IMR-90 (cell line): Measurements from ENCODE around the gene D2HGDH. TPM values are rescaled to one million over a fixed set of nuclear protein-coding genes. Genes with fewer than 3 reads are reported as not detected.

Experiments used
- ATAC-seq: fragments of 200-7000 bp; cut with Tn5 transposase; 2 replicates; pipeline ENCODE4 v1.9.1; 2020; ENCODE audit warnings: low read depth, mild to moderate bottlenecking, moderate library complexity
- BruUV-seq: library from RNA; stranded (reverse); fragments of 400-500 nt; replicated peaks from 2 replicates; lab custom pipeline; 2021; lab: Mats Ljungman, UMichigan
- CTCF ChIA-PET: fragments of 300-600 bp; formaldehyde crosslinking; extraction: SDS; loops from one replicate; lab custom pipeline; 2021; ENCODE audit warnings: antibody characterized with exemption; lab: Yijun Ruan, JAX
- POLR2A ChIA-PET: fragments of 300-600 bp; sonication (Branson Sonifier 250); formaldehyde crosslinking; loops from one replicate; lab custom pipeline; 2022; ENCODE audit warnings: antibody characterized with exemption; ENCODE audit not compliant: unreplicated experiment; lab: Charles Lee
- DNase-seq: peaks from one replicate; pipeline ENCODE4 v3.0.0; 2013
- H2AFZ ChIP-seq: replicated peaks from 2 replicates; pipeline ENCODE3; 2013; ENCODE audit warnings: low read length, mild to moderate bottlenecking; ENCODE audit not compliant: poor library complexity
- H2AK5ac ChIP-seq: 2 replicates; pipeline ENCODE4 v1.6.1; 2013; ENCODE audit warnings: low read depth, low read length, inconsistent platforms
- H2AK9ac ChIP-seq: replicated peaks from 2 replicates; pipeline ENCODE3; 2013; ENCODE audit warnings: mild to moderate bottlenecking, low read depth, low read length, moderate library complexity; ENCODE audit not compliant: poor library complexity
- H2BK120ac ChIP-seq: 2 replicates; pipeline ENCODE4 v1.6.1; 2013; ENCODE audit warnings: low read depth, low read length, inconsistent platforms
- H2BK15ac ChIP-seq: 3 replicates; pipeline ENCODE4 v1.6.1; 2013; ENCODE audit warnings: low read depth, low read length, inconsistent platforms
- H2BK20ac ChIP-seq: 2 replicates; pipeline ENCODE4 v1.6.1; 2013; ENCODE audit warnings: low read depth, mild to moderate bottlenecking, inconsistent platforms, low read length, moderate library complexity
- H2BK5ac ChIP-seq: 2 replicates; pipeline ENCODE4 v1.6.1; 2013; ENCODE audit warnings: mild to moderate bottlenecking, low read depth, low read length, inconsistent platforms; ENCODE audit not compliant: poor library complexity, severe bottlenecking
- H3K14ac ChIP-seq: replicated peaks from 2 replicates; pipeline ENCODE4 v1.6.1; 2013; ENCODE audit warnings: low read depth, low read length, inconsistent platforms
- H3K18ac ChIP-seq: 2 replicates; pipeline ENCODE4 v1.6.1; 2013; ENCODE audit warnings: low read depth, low read length, control low read depth
- H3K23ac ChIP-seq: 2 replicates; pipeline ENCODE4 v1.6.1; 2013; ENCODE audit warnings: low read depth, low read length, inconsistent platforms
- H3K27ac ChIP-seq: 2 replicates; pipeline ENCODE4 v1.5.1; 2013; ENCODE audit warnings: mild to moderate bottlenecking, control low read depth, low read length; ENCODE audit not compliant: insufficient read depth
- H3K27me3 ChIP-seq: 2 replicates; pipeline ENCODE4 v1.6.1; 2013; ENCODE audit warnings: low read length; ENCODE audit not compliant: control insufficient read depth, insufficient read depth
- H3K36me3 ChIP-seq: 2 replicates; pipeline ENCODE4 v1.6.1; 2013; ENCODE audit warnings: low read length, mixed read lengths; ENCODE audit not compliant: control insufficient read depth, insufficient read depth
- H3K4ac ChIP-seq: 2 replicates; pipeline ENCODE4 v1.6.1; 2013; ENCODE audit warnings: low read depth, low read length, inconsistent platforms
- H3K4me1 ChIP-seq: 2 replicates; pipeline ENCODE4 v1.6.1; 2013; ENCODE audit warnings: low read length, mixed read lengths; ENCODE audit not compliant: control insufficient read depth, insufficient read depth
- H3K4me2 ChIP-seq: 2 replicates; pipeline ENCODE4 v1.6.1; 2013; ENCODE audit warnings: low read depth, mild to moderate bottlenecking, control low read depth, low read length, moderate library complexity
- H3K4me3 ChIP-seq: 2 replicates; pipeline ENCODE4 v1.5.1; 2013; ENCODE audit warnings: low read depth, mild to moderate bottlenecking, control low read depth, low read length, moderate library complexity; ENCODE audit not compliant: insufficient read depth
- H3K56ac ChIP-seq: 2 replicates; pipeline ENCODE4 v1.6.1; 2013; ENCODE audit warnings: low read length, inconsistent platforms; ENCODE audit not compliant: insufficient read depth; ENCODE audit errors: extremely low read depth
- H3K79me1 ChIP-seq, 2 experiments: 2 replicates each; pipeline ENCODE4 v1.6.1; 2013; ENCODE audit warnings: low read length in 2 of 2, inconsistent platforms in 1 of 2, low read depth in 1 of 2
- H3K9ac ChIP-seq: 2 replicates; pipeline ENCODE4 v1.6.1; 2013; ENCODE audit warnings: low read depth, low read length, control low read depth
- H3K9me1 ChIP-seq: 2 replicates; pipeline ENCODE4 v1.6.1; 2013; ENCODE audit warnings: low read length, inconsistent platforms; ENCODE audit not compliant: insufficient read depth
- H3K9me3 ChIP-seq: 2 replicates; pipeline ENCODE4 v1.6.1; 2013; ENCODE audit warnings: low read length; ENCODE audit not compliant: control insufficient read depth, insufficient read depth
- H4K20me1 ChIP-seq: 2 replicates; pipeline ENCODE4 v1.6.1; 2013; ENCODE audit warnings: low read length, inconsistent platforms; ENCODE audit not compliant: insufficient read depth
- H4K5ac ChIP-seq: 2 replicates; pipeline ENCODE4 v1.6.1; 2013; ENCODE audit warnings: mild to moderate bottlenecking, low read depth, low read length, control low read depth
- H4K8ac ChIP-seq, 2 experiments: 2 replicates each; pipeline ENCODE4 v1.6.1; 2013; ENCODE audit warnings: low read depth in 2 of 2, low read length in 2 of 2, control low read depth in 1 of 2, inconsistent platforms in 1 of 2
- H4K91ac ChIP-seq: 2 replicates; pipeline ENCODE4 v1.6.1; 2013; ENCODE audit warnings: low read depth, low read length, inconsistent platforms; ENCODE audit not compliant: insufficient read depth
- CEBPB ChIP-seq: IDR thresholded peaks from 2 replicates; pipeline ENCODE4 v1.6.1; 2012; ENCODE audit warnings: low read depth, low read length, improper control_type of control experiment
- CHD1 ChIP-seq: IDR thresholded peaks from 2 replicates; pipeline ENCODE4 v1.6.1; 2012; ENCODE audit warnings: low read depth, low read length, improper control_type of control experiment
- FOS ChIP-seq: fragments of 150-350 bp; IDR thresholded peaks from 2 replicates; pipeline ENCODE4 v1.6.1; 2016; ENCODE audit warnings: low read depth, low read length
- MAFK ChIP-seq: IDR thresholded peaks from 2 replicates; pipeline ENCODE4 v1.6.1; 2012; ENCODE audit warnings: low read depth, low read length, improper control_type of control experiment
- MAZ ChIP-seq: IDR thresholded peaks from 2 replicates; pipeline ENCODE4 v1.6.1; 2012; ENCODE audit warnings: low read depth, mild to moderate bottlenecking, low read length, improper control_type of control experiment, moderate library complexity, borderline replicate concordance
- MXI1 ChIP-seq: IDR thresholded peaks from 2 replicates; pipeline ENCODE4 v1.6.1; 2012; ENCODE audit warnings: low read depth, mild to moderate bottlenecking, low read length, moderate library complexity, borderline replicate concordance
- NFE2L2 ChIP-seq: fragments of 150-350 bp; IDR thresholded peaks from 2 replicates; pipeline ENCODE4 v1.6.1; 2016; ENCODE audit warnings: low read depth, mild to moderate bottlenecking, low read length
- POLR2A ChIP-seq: IDR thresholded peaks from 2 replicates; pipeline ENCODE4 v1.6.1; 2012; ENCODE audit warnings: mild to moderate bottlenecking, low read depth, low read length
- RAD21 ChIP-seq: IDR thresholded peaks from 2 replicates; pipeline ENCODE4 v1.6.1; 2012; ENCODE audit warnings: low read length, improper control_type of control experiment
- RCOR1 ChIP-seq: IDR thresholded peaks from 2 replicates; pipeline ENCODE4 v1.6.1; 2012; ENCODE audit warnings: mild to moderate bottlenecking, low read length, improper control_type of control experiment; ENCODE audit not compliant: insufficient replicate concordance
- RFX5 ChIP-seq: IDR thresholded peaks from 2 replicates; pipeline ENCODE4 v1.8.0; 2012; ENCODE audit warnings: low read depth, mild to moderate bottlenecking, low read length, moderate library complexity
- SMC3 ChIP-seq: fragments of 150-350 bp; IDR thresholded peaks from 2 replicates; pipeline ENCODE4 v1.6.1; 2016; ENCODE audit warnings: low read depth, mild to moderate bottlenecking, antibody characterized with exemption, low read length, moderate library complexity
- WGBS, 2 experiments: methylation state at CpG; one replicate each; pipeline versions ENCODE4 v1.1.5 to v1.1.7; 2013; ENCODE audit warnings: missing lambda C conversion rate in 2 of 2; ENCODE audit not compliant: insufficient read length in 1 of 2; ENCODE audit errors: extremely low coverage in 2 of 2; 5-methylcytosine and 5-hydroxymethylcytosine counted together
- dilution Hi-C: fragments of 300-500 bp; cut with HindIII; formaldehyde crosslinking; loops from one replicate; pipeline ENCODE4 v1.14.3; 2018; ENCODE audit warnings: low sequenced_read_pairs; ENCODE audit not compliant: unreplicated experiment
- in situ Hi-C: fragments of 300-500 bp; cut with MboI; formaldehyde crosslinking; loops from 3 replicates; pipeline ENCODE4 v1.14.3; 2019; ENCODE audit warnings: low sequenced_read_pairs, inconsistent platforms, mixed read lengths
- intact Hi-C: fragments of 100-400 bp; cut with micrococcal nuclease; formaldehyde crosslinking; loops from 2 replicates; pipeline ENCODE4 v1.10.0; 2022
- polyA plus RNA-seq, 3 experiments: library from polyadenylated mRNA; depleted of rRNA; stranded (reverse); fragments of >200 nt; gene quantifications; 2 replicates each; pipeline ENCODE4 v1.2.3, GENCODE V29; 2012; ENCODE audit warnings: low replicate concordance in 1 of 3
- total RNA-seq: library from RNA; depleted of rRNA; stranded (reverse); fragments of >200 nt; gene quantifications from 2 replicates; pipeline ENCODE4 v1.2.3, GENCODE V29; 2012
- TF ChIP-seq, protein P1 (sequence below): fragments of 150-350 bp; IDR thresholded peaks from 2 replicates; pipeline ENCODE4 v1.6.1; 2017; ENCODE audit warnings: mild to moderate bottlenecking, antibody characterized with exemption, low read length, low read depth
- TF ChIP-seq, protein P2 (sequence below): conservative IDR thresholded peaks from 2 replicates; pipeline ENCODE4 v1.5.1; 2012; ENCODE audit warnings: mild to moderate bottlenecking, low read depth, low read length, improper control_type of control experiment

The D2HGDH gene
- total and polyA plus RNA-seq, 2 of the 4 experiments (the other 2 are of a cell fraction): 6.3 to 22.1 TPM

DNA sequence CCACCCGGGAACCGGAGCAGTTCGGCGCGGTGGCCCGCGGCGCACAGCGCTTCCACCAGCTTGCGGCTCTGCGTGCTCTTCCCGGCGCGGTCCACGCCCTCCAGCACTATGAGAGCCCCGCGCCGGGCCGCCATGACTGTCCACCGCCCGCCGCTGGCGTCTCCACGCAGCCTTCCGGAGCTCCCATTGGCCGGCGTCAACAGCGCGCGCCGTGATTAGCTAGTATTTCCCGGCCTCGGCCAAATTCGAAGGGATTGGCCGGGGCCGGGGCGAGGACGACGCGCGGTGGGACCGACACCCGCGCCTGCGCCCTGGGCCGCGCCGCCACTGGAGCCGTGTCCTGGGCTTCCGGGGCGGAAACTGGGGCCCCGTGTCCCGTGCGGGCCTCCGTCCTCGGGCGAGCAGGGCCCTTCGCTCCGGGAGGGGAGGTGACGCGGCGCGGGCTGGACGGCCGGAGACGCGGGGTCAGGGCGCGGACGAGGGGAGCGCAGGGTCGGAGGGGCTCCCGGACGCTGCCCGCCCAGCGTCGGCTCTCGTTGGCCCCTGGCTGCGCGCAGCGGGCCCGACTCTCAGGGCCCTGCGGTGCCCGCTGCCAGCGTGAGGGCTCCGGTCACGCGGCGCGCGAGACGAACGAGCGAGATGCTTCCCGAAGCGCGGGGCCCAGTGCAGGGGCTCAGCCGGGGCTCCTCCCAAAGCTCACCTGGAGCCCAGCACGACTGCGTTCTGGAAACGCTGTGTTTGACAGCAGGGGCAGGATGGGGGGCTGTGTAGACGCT, 47.6 kb upstream of the D2HGDH start, which contains the start of gene DTYMK:
Gene DTYMK, minus strand, starts transcription at position 166 of the 776 bp plus-strand sequence. Its CDS starts 32 bp downstream, at position 134.
- H3K18ac ChIP-seq: peak within 1 kb of the TSS; percentile 43
- peak within 1 kb of the TSS; percentile 88 for H3K4me3 ChIP-seq
- intact Hi-C loops (no loop called here), dilution Hi-C loops (no loop called here), in situ Hi-C loops (no loop called here)
- peaks cover 22% of the 10 kb centered on the region for H3K36me3 ChIP-seq
- H3K9me1 ChIP-seq: peaks cover 14% of the 10 kb centered on the region
- no peak within 1 kb of the TSS; the same call in 2 of the 3 replicates for H2BK15ac ChIP-seq
- H2AFZ ChIP-seq: peak within 1 kb of the TSS; percentile 97
- H3K14ac ChIP-seq: peak within 1 kb of the TSS; percentile 96
- 0 out of 2 replicates have a peak, but pooled peaks cover 1% of the 10 kb centered on the region for H4K20me1 ChIP-seq
- peak within 1 kb of the TSS; percentile 86 for H4K91ac ChIP-seq
- H3K4me1 ChIP-seq: peaks cover 5% of the 10 kb centered on the region
- peak; percentile 93 for DNase-seq
- H3K27ac ChIP-seq: peak within 1 kb of the TSS; percentile 90
- WGBS, 2 experiments: 1% methylated on average over 87 of the region's 102 CpGs; no CpG with 5 or more reads in 1 of the 2 experiments
- peak within 1 kb of the TSS; percentile 97 for H3K23ac ChIP-seq
- H2BK120ac ChIP-seq: peak within 1 kb of the TSS; percentile 52; the same call in 1 of the 2 replicates
- ChIA-PET CTCF (no interaction called here), POLR2A (no interaction called here)
- H2BK20ac ChIP-seq: no peak within 1 kb of the TSS
- TSS peak; percentile 36 for BruUV-seq
- peak within 1 kb of the TSS; percentile 87 for H4K5ac ChIP-seq
- no peaks in the 10 kb centered on the region for H3K9me3 ChIP-seq
- H2AK5ac ChIP-seq: peak within 1 kb of the TSS; percentile 96
- H2BK5ac ChIP-seq: peak within 1 kb of the TSS; percentile 73
- H2AK9ac ChIP-seq: peak within 1 kb of the TSS; percentile 100
- H4K8ac ChIP-seq: peak within 1 kb of the TSS; percentile 91 to 98
- peak within 1 kb of the TSS; percentile 95 for H3K4me2 ChIP-seq
- H3K9ac ChIP-seq: peak within 1 kb of the TSS; percentile 95
- H3K4ac ChIP-seq: peak within 1 kb of the TSS; percentile 99
- H3K56ac ChIP-seq: peak within 1 kb of the TSS; percentile 89
- no peaks in the 10 kb centered on the region for H3K27me3 ChIP-seq
- peak; percentile 97 for ATAC-seq
- peaks cover 45 to 75% of the 10 kb centered on the region in 2 experiments for H3K79me1 ChIP-seq
- TF ChIP-seq MAFK: no peak
- no peak for TF ChIP-seq NFE2L2
- TF ChIP-seq SMC3: no peak
- TF ChIP-seq CHD1: 0 out of 2 replicates have a peak, but pooled peaks have one; percentile 43
- TF ChIP-seq, protein P1, sequence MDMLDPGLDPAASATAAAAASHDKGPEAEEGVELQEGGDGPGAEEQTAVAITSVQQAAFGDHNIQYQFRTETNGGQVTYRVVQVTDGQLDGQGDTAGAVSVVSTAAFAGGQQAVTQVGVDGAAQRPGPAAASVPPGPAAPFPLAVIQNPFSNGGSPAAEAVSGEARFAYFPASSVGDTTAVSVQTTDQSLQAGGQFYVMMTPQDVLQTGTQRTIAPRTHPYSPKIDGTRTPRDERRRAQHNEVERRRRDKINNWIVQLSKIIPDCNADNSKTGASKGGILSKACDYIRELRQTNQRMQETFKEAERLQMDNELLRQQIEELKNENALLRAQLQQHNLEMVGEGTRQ: peak; percentile 44; the same call in 1 of the 2 replicates
- TF ChIP-seq RCOR1: no peak
- TF ChIP-seq, protein P2, sequence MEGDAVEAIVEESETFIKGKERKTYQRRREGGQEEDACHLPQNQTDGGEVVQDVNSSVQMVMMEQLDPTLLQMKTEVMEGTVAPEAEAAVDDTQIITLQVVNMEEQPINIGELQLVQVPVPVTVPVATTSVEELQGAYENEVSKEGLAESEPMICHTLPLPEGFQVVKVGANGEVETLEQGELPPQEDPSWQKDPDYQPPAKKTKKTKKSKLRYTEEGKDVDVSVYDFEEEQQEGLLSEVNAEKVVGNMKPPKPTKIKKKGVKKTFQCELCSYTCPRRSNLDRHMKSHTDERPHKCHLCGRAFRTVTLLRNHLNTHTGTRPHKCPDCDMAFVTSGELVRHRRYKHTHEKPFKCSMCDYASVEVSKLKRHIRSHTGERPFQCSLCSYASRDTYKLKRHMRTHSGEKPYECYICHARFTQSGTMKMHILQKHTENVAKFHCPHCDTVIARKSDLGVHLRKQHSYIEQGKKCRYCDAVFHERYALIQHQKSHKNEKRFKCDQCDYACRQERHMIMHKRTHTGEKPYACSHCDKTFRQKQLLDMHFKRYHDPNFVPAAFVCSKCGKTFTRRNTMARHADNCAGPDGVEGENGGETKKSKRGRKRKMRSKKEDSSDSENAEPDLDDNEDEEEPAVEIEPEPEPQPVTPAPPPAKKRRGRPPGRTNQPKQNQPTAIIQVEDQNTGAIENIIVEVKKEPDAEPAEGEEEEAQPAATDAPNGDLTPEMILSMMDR: no peak
- peak; percentile 62; the same call in 1 of the 2 replicates for TF ChIP-seq MAZ
- no peak for TF ChIP-seq RAD21
- TF ChIP-seq POLR2A: peak; percentile 89
- no peak for TF ChIP-seq FOS
- no peak for TF ChIP-seq RFX5
- TF ChIP-seq MXI1: peak; percentile 90
- TF ChIP-seq CEBPB: no peak
